ENCODE measurements around the gene ITGA7. TPM values are rescaled to one million over a fixed set of nuclear protein-coding genes. Genes with fewer than 3 reads are reported as not detected.

Gene ITGA7
- total RNA-seq, 1 experiment from 2014 or later, result 96.2 TPM

- DNase-seq (ENCODE audit: low spot score), result peak; percentile 94
- ChIA-PET POLR2A (interaction anchor here (0.6 to 2.7 kb wide), 6 partner anchors 8 to 92 kb away, joined by 3 to 16 read pairs (median 6); partner anchors contain the start of genes CD63, DNAJC14, ORMDL2 and SARNP), CTCF (interaction anchor here (0.6 to 3.8 kb wide), 53 partner anchors 7 to 452 kb away, joined by 3 to 160 read pairs (median 5); partner anchors contain the start of genes BLOC1S1, CD63, DGKA and DNAJC14)
- no peaks in the 10 kb centered on the region for H3K9me3 Mint-ChIP-seq
- H3K27ac Mint-ChIP-seq, result peak overlapping the region; percentile 72
- no peaks in the 10 kb centered on the region for H3K36me3 Mint-ChIP-seq
- peak; percentile 81 for ATAC-seq
- TF ChIP-seq CDX4 (CRISPR knock-in tag; IDR thresholded peaks at IDR 0.05; ENCODE audit: borderline replicate concordance) (no peak), JAZF1 (CRISPR knock-in tag; IDR thresholded peaks at IDR 0.05) (no peak), ETV6 (CRISPR knock-in tag; IDR thresholded peaks at IDR 0.05) (0 out of 2 replicates have a peak, but pooled peaks have one; percentile 16), ESRRA (CRISPR knock-in tag; IDR thresholded peaks at IDR 0.05; ENCODE audit: borderline replicate concordance) (peak; percentile 83; the same call in 1 of the 2 replicates), KAT7 (CRISPR knock-in tag; IDR thresholded peaks at IDR 0.05; ENCODE audit: borderline replicate concordance) (no peak), HMGXB4 (CRISPR knock-in tag; IDR thresholded peaks at IDR 0.05) (peak; percentile 81; the same call in 1 of the 2 replicates), ZBTB21 (CRISPR knock-in tag; IDR thresholded peaks at IDR 0.05; ENCODE audit: borderline replicate concordance) (no peak), CTCF (IDR thresholded peaks at IDR 0.05) (peak; percentile 43; the same call in 1 of the 2 replicates), ZNF219 (CRISPR knock-in tag; IDR thresholded peaks at IDR 0.05; ENCODE audit: borderline replicate concordance) (no peak), TEAD1 (CRISPR knock-in tag; IDR thresholded peaks at IDR 0.05) (no peak; the same call in 1 of the 2 replicates), SP1 (CRISPR knock-in tag; conservative IDR thresholded peaks at IDR 0.05) (peak; percentile 59; the same call in 1 of the 2 replicates), ZNF121 (CRISPR knock-in tag; IDR thresholded peaks at IDR 0.05) (peak; percentile 29; the same call in 1 of the 2 replicates), FOXK1 (CRISPR knock-in tag; IDR thresholded peaks at IDR 0.05) (0 out of 2 replicates have a peak, but pooled peaks have one; percentile 19)
- TF ChIP-seq, protein P1, sequence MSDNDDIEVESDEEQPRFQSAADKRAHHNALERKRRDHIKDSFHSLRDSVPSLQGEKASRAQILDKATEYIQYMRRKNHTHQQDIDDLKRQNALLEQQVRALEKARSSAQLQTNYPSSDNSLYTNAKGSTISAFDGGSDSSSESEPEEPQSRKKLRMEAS (CRISPR knock-in tag; IDR thresholded peaks at IDR 0.05), result 0 out of 2 replicates have a peak, but pooled peaks have one; percentile 42
- TF ChIP-seq, protein P2, sequence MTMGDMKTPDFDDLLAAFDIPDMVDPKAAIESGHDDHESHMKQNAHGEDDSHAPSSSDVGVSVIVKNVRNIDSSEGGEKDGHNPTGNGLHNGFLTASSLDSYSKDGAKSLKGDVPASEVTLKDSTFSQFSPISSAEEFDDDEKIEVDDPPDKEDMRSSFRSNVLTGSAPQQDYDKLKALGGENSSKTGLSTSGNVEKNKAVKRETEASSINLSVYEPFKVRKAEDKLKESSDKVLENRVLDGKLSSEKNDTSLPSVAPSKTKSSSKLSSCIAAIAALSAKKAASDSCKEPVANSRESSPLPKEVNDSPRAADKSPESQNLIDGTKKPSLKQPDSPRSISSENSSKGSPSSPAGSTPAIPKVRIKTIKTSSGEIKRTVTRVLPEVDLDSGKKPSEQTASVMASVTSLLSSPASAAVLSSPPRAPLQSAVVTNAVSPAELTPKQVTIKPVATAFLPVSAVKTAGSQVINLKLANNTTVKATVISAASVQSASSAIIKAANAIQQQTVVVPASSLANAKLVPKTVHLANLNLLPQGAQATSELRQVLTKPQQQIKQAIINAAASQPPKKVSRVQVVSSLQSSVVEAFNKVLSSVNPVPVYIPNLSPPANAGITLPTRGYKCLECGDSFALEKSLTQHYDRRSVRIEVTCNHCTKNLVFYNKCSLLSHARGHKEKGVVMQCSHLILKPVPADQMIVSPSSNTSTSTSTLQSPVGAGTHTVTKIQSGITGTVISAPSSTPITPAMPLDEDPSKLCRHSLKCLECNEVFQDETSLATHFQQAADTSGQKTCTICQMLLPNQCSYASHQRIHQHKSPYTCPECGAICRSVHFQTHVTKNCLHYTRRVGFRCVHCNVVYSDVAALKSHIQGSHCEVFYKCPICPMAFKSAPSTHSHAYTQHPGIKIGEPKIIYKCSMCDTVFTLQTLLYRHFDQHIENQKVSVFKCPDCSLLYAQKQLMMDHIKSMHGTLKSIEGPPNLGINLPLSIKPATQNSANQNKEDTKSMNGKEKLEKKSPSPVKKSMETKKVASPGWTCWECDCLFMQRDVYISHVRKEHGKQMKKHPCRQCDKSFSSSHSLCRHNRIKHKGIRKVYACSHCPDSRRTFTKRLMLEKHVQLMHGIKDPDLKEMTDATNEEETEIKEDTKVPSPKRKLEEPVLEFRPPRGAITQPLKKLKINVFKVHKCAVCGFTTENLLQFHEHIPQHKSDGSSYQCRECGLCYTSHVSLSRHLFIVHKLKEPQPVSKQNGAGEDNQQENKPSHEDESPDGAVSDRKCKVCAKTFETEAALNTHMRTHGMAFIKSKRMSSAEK (CRISPR knock-in tag; IDR thresholded peaks at IDR 0.05; ENCODE audit: borderline replicate concordance), result no peak
- TF ChIP-seq, protein P3, sequence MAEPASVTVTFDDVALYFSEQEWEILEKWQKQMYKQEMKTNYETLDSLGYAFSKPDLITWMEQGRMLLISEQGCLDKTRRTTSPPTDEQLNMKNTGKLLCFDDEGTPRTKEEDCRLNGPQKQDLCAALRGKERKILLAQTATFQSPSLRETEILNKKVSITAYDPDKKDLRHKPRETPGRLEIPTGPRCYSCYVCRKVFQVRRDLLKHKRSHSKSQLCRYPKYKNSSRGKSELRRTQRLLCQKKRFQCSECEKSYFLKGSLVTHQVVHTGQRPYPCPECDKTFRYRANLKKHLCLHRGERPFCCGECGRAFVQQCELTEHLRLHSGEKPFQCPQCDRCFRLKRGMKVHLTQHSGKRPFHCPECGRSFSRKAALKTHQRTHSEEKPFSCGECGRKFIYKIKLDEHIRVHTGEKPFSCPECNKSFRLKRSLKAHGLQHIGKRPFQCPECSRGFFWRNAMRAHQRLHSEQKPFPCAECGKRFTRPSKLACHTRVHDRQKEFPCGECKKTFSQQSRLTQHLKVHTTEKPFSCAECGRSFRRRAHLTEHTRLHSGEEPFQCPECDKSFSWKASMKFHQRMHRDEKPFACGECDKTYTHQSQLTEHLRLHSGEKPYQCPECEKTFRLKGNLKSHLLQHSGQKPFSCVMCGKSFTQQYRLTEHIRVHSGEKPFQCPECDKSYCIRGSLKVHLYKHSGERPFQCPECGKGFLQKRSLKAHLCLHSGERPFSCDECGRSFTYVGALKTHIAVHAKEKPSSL (CRISPR knock-in tag; conservative IDR thresholded peaks at IDR 0.05), result no peak
- TF ChIP-seq, protein P4, sequence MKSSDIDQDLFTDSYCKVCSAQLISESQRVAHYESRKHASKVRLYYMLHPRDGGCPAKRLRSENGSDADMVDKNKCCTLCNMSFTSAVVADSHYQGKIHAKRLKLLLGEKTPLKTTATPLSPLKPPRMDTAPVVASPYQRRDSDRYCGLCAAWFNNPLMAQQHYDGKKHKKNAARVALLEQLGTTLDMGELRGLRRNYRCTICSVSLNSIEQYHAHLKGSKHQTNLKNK (CRISPR knock-in tag; IDR thresholded peaks at IDR 0.05), result no peak
- H3K27me3 Mint-ChIP-seq (ENCODE audit: low read depth), result peaks cover 2% of the 10 kb centered on the region; the same call in 1 of the 2 replicates
- H3K4me1 Mint-ChIP-seq, result peaks cover 29% of the 10 kb centered on the region
- H3K4me3 Mint-ChIP-seq, result peak overlapping the region; percentile 81
Observed at GRCh38 chr12:55736780-55737580, 29.3 kb upstream of the ITGA7 start.
